ENCODE results near the gene P2RX4. TPM values are rescaled to one million over a fixed set of nuclear protein-coding genes. Genes with fewer than 3 reads are reported as not detected.

Gene P2RX4
- total and polyA plus RNA-seq, 2 of the 8 experiments (the other 6 are each of a cell fraction or from before 2014, with no cell fraction given): 9.5 to 12.2 TPM

DNA sequence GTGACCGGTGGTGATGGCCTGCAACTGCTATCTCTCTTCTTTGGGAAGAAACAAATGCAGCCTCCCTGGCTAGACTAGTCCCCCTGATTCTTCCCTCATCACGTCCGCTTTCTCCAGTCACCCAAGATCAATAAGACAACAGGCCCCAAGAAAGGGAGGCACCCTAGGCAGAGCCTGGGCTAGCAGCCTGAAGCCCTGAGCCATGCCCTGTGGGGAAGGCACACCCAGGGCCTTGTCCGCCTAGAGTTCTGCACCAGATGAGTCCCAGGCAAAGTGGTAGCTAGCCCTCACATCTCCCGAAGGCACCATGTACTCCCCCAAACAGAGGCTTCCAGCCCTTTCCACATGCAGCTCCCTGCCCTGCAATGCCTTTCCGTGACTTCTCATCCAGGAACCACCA is 51.5 kb downstream of the P2RX4 start:
- Histone ChIP-seq H3K23me2 (ENCODE audit: low read depth, low read length) (no peaks in the 10 kb centered on the region), H3K27ac (ENCODE audit: low read depth, low read length) (no peak overlapping the region), H3K4me3 (ENCODE audit: extremely low read depth in 1 of 4, insufficient read depth in 2 of 4, low read depth in 3 of 4, low read length in 4 of 4) (no peak overlapping the region), H2BK15ac (ENCODE audit: low read length) (no peak overlapping the region), H3K36me3 (ENCODE audit: control insufficient read depth in 2 of 4, insufficient read depth in 4 of 4, low read length in 3 of 4) (peaks cover 3 to 8% (median 5%) of the 10 kb centered on the region in 4 experiments; a peak in 4 of 8 replicates), H3K56ac (replicated peaks; ENCODE audit: insufficient read length, low read depth, low read length) (no peak overlapping the region), H3K18ac (ENCODE audit: extremely low read depth, low read length) (no peak overlapping the region), H2BK120ac (replicated peaks; ENCODE audit: low read depth, low read length) (no peak overlapping the region), H3K9ac (replicated peaks in 1 of 4; ENCODE audit: extremely low read depth in 1 of 4, low read depth in 3 of 4, low read length in 3 of 4) (no peak overlapping the region), H3K79me2 (ENCODE audit: control insufficient read depth in 1 of 2, insufficient read depth in 2 of 2, low read length in 2 of 2) (no peaks in the 10 kb centered on the region), H4K91ac (replicated peaks; ENCODE audit: insufficient read length, low read length) (no peak overlapping the region), H4K20me1 (replicated peaks in 1 of 2; ENCODE audit: control insufficient read depth in 1 of 2, insufficient read depth in 2 of 2, low read length in 2 of 2) (no peaks in the 10 kb centered on the region), H2BK5ac (ENCODE audit: low read depth, low read length) (no peak overlapping the region), H3K4me2 (ENCODE audit: insufficient read depth in 1 of 2, low read depth in 2 of 2, low read length in 2 of 2) (no peak overlapping the region), H3K4ac (replicated peaks; ENCODE audit: insufficient read length, low read depth, low read length) (no peak overlapping the region), H3K79me1 (ENCODE audit: low read depth, low read length) (no peaks in the 10 kb centered on the region), H4K5ac (ENCODE audit: insufficient read length, low read depth, low read length) (no peak overlapping the region), H3K9me3 (ENCODE audit: insufficient read depth in 2 of 2, low read depth in 1 of 2, low read length in 1 of 2) (no peaks in the 10 kb centered on the region), H4K8ac (ENCODE audit: extremely low read depth, insufficient read depth, low read length) (no peak overlapping the region; the same call in 1 of the 2 replicates), H2AFZ (ENCODE audit: low read length) (no peak overlapping the region), H3K27me3 (replicated peaks in 1 of 4; ENCODE audit: control insufficient read depth in 3 of 4, extremely low read depth in 1 of 4, insufficient read depth in 3 of 4, low read length in 3 of 4) (no peaks in the 10 kb centered on the region), H2BK12ac (ENCODE audit: low read depth, low read length) (no peak overlapping the region), H3K14ac (ENCODE audit: insufficient read length) (no peak overlapping the region), H3K23ac (ENCODE audit: insufficient read length) (no peak overlapping the region), H2AK5ac (ENCODE audit: low read depth, low read length) (no peak overlapping the region), H3K4me1 (replicated peaks in 1 of 4; ENCODE audit: control insufficient read depth in 3 of 4, insufficient read depth in 4 of 4, low read length in 3 of 4) (no peaks in the 10 kb centered on the region), H2BK20ac (ENCODE audit: low read length) (no peak overlapping the region)
- CTCF ChIA-PET (ENCODE audit: partially characterized antibody): interaction anchor here (0.6 to 0.9 kb wide), 3 partner anchors 9 to 130 kb away, joined by 3 read pairs; no protein-coding TSS in a partner anchor
- WGBS, 2 experiments (ENCODE audit: extremely low coverage in 1 of 2, insufficient coverage in 1 of 2, insufficient read length in 1 of 2, insufficient replicate concordance in 2 of 2, low coverage in 1 of 2, low lambda C conversion rate in 2 of 2, missing lambda C conversion rate in 1 of 2): 91% methylated on average over 6 of the region's 6 CpGs; no CpG with 5 or more reads in 1 of the 2 experiments
- FAIRE-seq: no peak
- POLR2A ChIA-PET (ENCODE audit: partially characterized antibody): interaction anchor here (0.7 kb wide), 1 partner anchor 10 kb away, joined by 3 read pairs; no protein-coding TSS in a partner anchor
- no peak for DNase-seq (ENCODE audit: low read depth in 1 of 2, low spot score in 2 of 2)
- TF ChIP-seq CREB1 (IDR thresholded peaks at IDR 0.05) (no peak), GABPA (IDR thresholded peaks at IDR 0.05; ENCODE audit: borderline replicate concordance, insufficient read depth, low read length) (no peak), NANOG (IDR thresholded peaks at IDR 0.05; ENCODE audit: insufficient read depth, low read depth, low read length, poor library complexity, severe bottlenecking) (no peak), HDAC6 (IDR thresholded peaks at IDR 0.05; ENCODE audit: low read depth, low read length) (no peak), KDM4A (IDR thresholded peaks at IDR 0.05; ENCODE audit: low read depth, low read length, severe bottlenecking) (no peak), CBX5 (IDR thresholded peaks at IDR 0.05; ENCODE audit: low read depth, low read length) (no peak), CTBP2 (IDR thresholded peaks at IDR 0.05; ENCODE audit: borderline replicate concordance, insufficient read depth, insufficient read length, low read length) (no peak), POLR2AphosphoS5 (IDR thresholded peaks at IDR 0.05; ENCODE audit: low read depth, low read length) (no peak), POLR2A (IDR thresholded peaks at IDR 0.05; ENCODE audit: control extremely low read depth in 1 of 2, low read depth in 2 of 2, low read length in 2 of 2) (no peak), CEBPB (IDR thresholded peaks at IDR 0.05; ENCODE audit: low read depth, low read length) (no peak)
- TF ChIP-seq, protein P1, sequence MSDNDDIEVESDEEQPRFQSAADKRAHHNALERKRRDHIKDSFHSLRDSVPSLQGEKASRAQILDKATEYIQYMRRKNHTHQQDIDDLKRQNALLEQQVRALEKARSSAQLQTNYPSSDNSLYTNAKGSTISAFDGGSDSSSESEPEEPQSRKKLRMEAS (IDR thresholded peaks at IDR 0.05): no peak
